ENCODE data around the gene OSBPL3. TPM values are rescaled to one million over a fixed set of nuclear protein-coding genes. Genes with fewer than 3 reads are reported as not detected.

Gene OSBPL3, protein sequence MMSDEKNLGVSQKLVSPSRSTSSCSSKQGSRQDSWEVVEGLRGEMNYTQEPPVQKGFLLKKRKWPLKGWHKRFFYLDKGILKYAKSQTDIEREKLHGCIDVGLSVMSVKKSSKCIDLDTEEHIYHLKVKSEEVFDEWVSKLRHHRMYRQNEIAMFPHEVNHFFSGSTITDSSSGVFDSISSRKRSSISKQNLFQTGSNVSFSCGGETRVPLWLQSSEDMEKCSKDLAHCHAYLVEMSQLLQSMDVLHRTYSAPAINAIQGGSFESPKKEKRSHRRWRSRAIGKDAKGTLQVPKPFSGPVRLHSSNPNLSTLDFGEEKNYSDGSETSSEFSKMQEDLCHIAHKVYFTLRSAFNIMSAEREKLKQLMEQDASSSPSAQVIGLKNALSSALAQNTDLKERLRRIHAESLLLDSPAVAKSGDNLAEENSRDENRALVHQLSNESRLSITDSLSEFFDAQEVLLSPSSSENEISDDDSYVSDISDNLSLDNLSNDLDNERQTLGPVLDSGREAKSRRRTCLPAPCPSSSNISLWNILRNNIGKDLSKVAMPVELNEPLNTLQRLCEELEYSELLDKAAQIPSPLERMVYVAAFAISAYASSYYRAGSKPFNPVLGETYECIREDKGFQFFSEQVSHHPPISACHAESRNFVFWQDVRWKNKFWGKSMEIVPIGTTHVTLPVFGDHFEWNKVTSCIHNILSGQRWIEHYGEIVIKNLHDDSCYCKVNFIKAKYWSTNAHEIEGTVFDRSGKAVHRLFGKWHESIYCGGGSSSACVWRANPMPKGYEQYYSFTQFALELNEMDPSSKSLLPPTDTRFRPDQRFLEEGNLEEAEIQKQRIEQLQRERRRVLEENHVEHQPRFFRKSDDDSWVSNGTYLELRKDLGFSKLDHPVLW
- 1 to 10 TPM; 1.2 to 9.0 (median 3.5) TPM for total RNA-seq

DNA sequence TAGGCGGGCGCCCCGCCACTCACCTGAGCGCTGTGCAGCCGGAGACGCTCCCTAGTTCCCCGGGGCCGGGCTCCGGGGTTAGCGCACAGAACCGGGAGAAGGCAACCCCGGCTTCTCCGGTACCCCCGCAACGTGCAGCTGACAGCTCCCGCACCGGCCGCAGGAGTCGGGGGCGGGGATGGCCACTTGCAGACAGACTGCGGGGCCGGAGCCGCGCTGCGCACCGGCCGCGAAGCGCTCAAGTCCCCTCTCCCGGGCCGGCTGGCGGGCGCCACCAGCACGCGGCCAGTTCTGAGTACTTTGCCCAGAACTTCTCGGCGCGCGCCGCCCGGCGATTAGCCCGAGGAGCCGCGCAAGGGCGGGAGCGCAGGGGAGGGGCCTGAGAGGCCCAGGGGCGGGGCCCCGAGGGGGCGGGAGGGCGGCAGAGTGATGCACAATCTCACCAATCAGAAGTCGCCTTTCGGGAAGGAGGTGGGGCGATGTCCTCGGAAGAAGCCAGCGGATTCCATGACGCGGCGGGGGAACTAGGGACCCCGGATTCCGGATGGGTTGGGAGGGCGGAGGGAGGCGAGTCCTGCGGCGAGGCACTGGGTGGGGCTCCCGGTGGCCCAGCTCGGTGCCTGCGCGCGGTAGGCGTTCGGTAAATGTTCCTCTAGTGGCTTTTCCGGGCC is at the start of gene OSBPL3:
OSBPL3 (minus strand) TSS at position 316 of the 671 bp plus-strand sequence. CDS start 87,706 bp downstream, outside the sequence.
- Histone ChIP-seq H3K9me3 (no peaks in the 10 kb centered on the region), H3K27ac (peak within 1 kb of the TSS; percentile 71 to 86), H3K4me3 (peak within 1 kb of the TSS; percentile 57 to 73), H3K4me1 (no peaks in the 10 kb centered on the region), H3K36me3 (no peaks in the 10 kb centered on the region), H3K27me3 (no peaks in the 10 kb centered on the region)
- peak; percentile 93 to 95 for DNase-seq
- intact Hi-C loops (cut with DNase I; ENCODE audit: low total_unique reads) = no loop called here
- TF ChIP-seq POLR2A (IDR thresholded peaks at IDR 0.05) = peak; percentile 54 to 67
- TF ChIP-seq, protein P1, sequence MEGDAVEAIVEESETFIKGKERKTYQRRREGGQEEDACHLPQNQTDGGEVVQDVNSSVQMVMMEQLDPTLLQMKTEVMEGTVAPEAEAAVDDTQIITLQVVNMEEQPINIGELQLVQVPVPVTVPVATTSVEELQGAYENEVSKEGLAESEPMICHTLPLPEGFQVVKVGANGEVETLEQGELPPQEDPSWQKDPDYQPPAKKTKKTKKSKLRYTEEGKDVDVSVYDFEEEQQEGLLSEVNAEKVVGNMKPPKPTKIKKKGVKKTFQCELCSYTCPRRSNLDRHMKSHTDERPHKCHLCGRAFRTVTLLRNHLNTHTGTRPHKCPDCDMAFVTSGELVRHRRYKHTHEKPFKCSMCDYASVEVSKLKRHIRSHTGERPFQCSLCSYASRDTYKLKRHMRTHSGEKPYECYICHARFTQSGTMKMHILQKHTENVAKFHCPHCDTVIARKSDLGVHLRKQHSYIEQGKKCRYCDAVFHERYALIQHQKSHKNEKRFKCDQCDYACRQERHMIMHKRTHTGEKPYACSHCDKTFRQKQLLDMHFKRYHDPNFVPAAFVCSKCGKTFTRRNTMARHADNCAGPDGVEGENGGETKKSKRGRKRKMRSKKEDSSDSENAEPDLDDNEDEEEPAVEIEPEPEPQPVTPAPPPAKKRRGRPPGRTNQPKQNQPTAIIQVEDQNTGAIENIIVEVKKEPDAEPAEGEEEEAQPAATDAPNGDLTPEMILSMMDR (IDR thresholded peaks at IDR 0.05) = peak in 2 of 4 experiments; percentile 3 to 7

DNA sequence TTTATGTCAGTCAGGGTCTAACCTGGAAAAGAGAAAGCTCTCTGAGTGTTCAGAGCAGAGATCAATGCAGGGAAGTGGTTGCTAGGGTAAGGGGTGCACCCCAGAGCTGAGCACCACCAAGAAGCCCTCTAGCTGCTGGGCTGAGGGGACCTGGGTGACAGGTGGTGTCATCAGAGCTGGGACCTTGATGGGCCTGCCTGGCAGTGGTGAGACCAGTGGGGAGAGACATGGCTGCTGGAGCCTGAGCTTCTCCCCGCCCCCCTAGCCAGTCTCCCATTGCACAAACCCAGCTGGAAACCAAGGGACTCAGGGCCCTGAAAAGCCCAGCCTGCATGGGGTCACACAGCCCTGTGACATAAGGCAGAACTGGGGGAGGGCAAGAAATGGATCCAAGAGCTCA is 49.1 kb upstream of the OSBPL3 start:
- DNase-seq = no peak
- Histone ChIP-seq H3K4me3 (no peak overlapping the region), H3K9me3 (no peaks in the 10 kb centered on the region), H3K4me1 (no peaks in the 10 kb centered on the region), H3K27ac (no peak overlapping the region), H3K27me3 (no peaks in the 10 kb centered on the region), H3K36me3 (no peaks in the 10 kb centered on the region)
- TF ChIP-seq, protein P1 (IDR thresholded peaks at IDR 0.05) = no peak
- no peak for TF ChIP-seq POLR2A (IDR thresholded peaks at IDR 0.05)
- intact Hi-C loops (cut with DNase I; ENCODE audit: low total_unique reads) = no loop called here

DNA sequence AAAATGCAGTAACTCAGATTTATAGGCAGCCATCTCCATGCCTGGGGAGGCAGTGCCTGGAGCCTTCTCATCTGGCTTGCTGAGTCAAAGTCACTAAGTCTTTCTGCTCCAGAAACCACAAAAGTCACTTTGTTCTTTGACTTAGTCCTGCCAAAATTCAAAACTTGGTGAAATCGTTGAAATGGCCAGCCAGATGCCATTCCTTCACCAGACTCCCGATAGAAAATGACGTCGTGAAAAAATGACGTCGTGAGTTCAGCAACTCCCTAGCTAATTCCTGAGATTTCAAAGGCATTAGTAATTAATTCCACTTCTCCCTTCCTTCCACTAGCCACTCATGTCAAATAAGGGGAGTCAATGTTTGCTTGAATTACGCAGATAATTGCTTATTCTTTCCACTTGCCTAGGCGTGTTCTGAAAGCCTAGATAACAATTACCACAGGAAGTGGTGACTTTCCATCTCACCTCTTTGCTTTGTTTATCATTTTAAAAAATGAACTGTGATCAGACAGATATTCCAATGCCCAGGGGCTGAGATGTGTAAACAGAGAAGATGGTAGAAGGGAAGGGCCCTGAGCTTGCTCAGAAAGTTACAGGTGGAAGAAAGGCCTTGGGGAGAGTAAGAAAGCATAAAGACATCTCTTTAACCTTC is 48.5 kb upstream of the OSBPL3 start:
- TF ChIP-seq POLR2A (IDR thresholded peaks at IDR 0.05) = no peak
- TF ChIP-seq, protein P1 (IDR thresholded peaks at IDR 0.05) = no peak

DNA sequence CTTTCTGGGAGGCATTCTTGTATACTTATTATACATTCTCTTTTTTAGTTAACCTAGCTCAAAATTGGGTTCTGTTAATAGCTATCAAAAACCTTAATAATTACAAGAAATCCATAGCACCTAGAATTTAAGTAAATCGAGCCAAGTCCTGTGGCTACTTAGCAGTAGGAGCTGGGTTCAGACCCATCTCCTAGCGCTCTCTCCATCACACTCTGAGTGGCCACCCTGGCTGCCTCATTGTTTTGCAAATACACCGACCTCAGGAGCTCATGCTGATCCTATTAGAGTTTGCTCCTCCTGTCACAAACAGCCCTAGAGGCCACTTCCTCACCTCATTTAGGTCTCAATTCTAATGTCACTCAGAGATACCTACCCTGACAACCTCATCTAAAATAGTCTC is 46.2 kb upstream of the OSBPL3 start:
- Histone ChIP-seq H3K27me3 (no peaks in the 10 kb centered on the region), H3K36me3 (no peaks in the 10 kb centered on the region), H3K27ac (no peak overlapping the region), H3K9me3 (no peaks in the 10 kb centered on the region), H3K4me1 (no peaks in the 10 kb centered on the region), H3K4me3 (no peak overlapping the region)
- TF ChIP-seq POLR2A (IDR thresholded peaks at IDR 0.05) = no peak
- TF ChIP-seq, protein P1 (IDR thresholded peaks at IDR 0.05) = no peak
- no peak for DNase-seq
- intact Hi-C loops (cut with DNase I; ENCODE audit: low total_unique reads) = no loop called here

More for the DNA sequence above, 48.5 kb upstream of the OSBPL3 start:
- no peaks in the 10 kb centered on the region for H3K27me3 ChIP-seq
- no peak for DNase-seq
- no peak overlapping the region for H3K27ac ChIP-seq
- no peaks in the 10 kb centered on the region for H3K9me3 ChIP-seq
- intact Hi-C loops (cut with DNase I; ENCODE audit: low total_unique reads) = no loop called here
- H3K36me3 ChIP-seq = no peaks in the 10 kb centered on the region
- no peak overlapping the region for H3K4me3 ChIP-seq
- no peaks in the 10 kb centered on the region for H3K4me1 ChIP-seq

All from uterus (tissue), 4 donors.